B cell (primary cell): ENCODE measurements around the gene HOTAIR. TPM values are rescaled to one million over a fixed set of nuclear protein-coding genes. Genes with fewer than 3 reads are reported as not detected.

Experiments used
- ATAC-seq: fragments of 200-7000 bp; cut with Tn5 transposase; one replicate; pipeline ENCODE4 v1.10.0; 2021; ENCODE audit warnings: low read depth, mild to moderate bottlenecking, moderate number of reproducible peaks, moderate library complexity
- CTCF ChIA-PET: fragments of 350-600 bp; sonication (Branson Sonifier 250); formaldehyde crosslinking; loops from one replicate; lab custom pipeline; 2021; ENCODE audit warnings: antibody characterized with exemption, inconsistent platforms; lab: Charles Lee
- POLR2A ChIA-PET: fragments of 350-600 bp; sonication (Branson Sonifier 250); formaldehyde crosslinking; loops from one replicate; lab custom pipeline; 2021; ENCODE audit warnings: antibody characterized with exemption; lab: Charles Lee
- DNase-seq: peaks from one replicate; pipeline ENCODE4 v3.0.0; 2013
- H2AFZ ChIP-seq: 2 replicates; pipeline ENCODE4 v1.6.1; 2012; ENCODE audit warnings: mild to moderate bottlenecking, low read depth, low read length; ENCODE audit not compliant: insufficient read depth, poor library complexity, severe bottlenecking
- H3K27ac ChIP-seq, 2 donors: 1 replicate in 1 of 2; 2 replicates in 1 of 2; pipeline ENCODE4 v1.5.1; 2012 to 2013; ENCODE audit warnings: low read length in 2 of 2, mild to moderate bottlenecking in 2 of 2, moderate library complexity in 1 of 2
- H3K27me3 ChIP-seq, 4 experiments: fragments of 200-600 bp in 1 of 4; sonication (generic) in 1 of 4; replicated peaks in 1 of 4; 1 replicate in 2 of 4; 2 replicates in 2 of 4; pipeline versions ENCODE4 v1.6.1 to v1.7.0; 2013 to 2016; ENCODE audit warnings: low read length in 3 of 4, mild to moderate bottlenecking in 2 of 4, mixed read lengths in 1 of 4, moderate library complexity in 1 of 4; ENCODE audit not compliant: insufficient read depth in 4 of 4, control insufficient read depth in 3 of 4; ENCODE audit errors: control extremely low read depth in 1 of 4
- H3K36me3 ChIP-seq, 2 experiments: replicated peaks in 1 of 2; 1 replicate in 1 of 2; 2 replicates in 1 of 2; pipeline versions ENCODE4 v1.6.1 to v1.7.1; 2013; ENCODE audit warnings: low read length in 1 of 2; ENCODE audit not compliant: insufficient read depth in 2 of 2, control insufficient read depth in 1 of 2; ENCODE audit errors: control extremely low read depth in 1 of 2, extremely low read depth in 1 of 2
- H3K4me1 ChIP-seq, 2 donors: fragments of 200-600 bp in 1 of 2; sonication (generic) in 1 of 2; 1 replicate in 1 of 2; 2 replicates in 1 of 2; pipeline versions ENCODE4 v1.5.1 to v1.6.1; 2013 to 2017; ENCODE audit warnings: low read length in 2 of 2; ENCODE audit not compliant: control insufficient read depth in 2 of 2, insufficient read depth in 2 of 2
- H3K4me2 ChIP-seq: replicated peaks from 2 replicates; pipeline ENCODE3; 2012; ENCODE audit warnings: mild to moderate bottlenecking, low read depth, low read length; ENCODE audit not compliant: poor library complexity, severe bottlenecking
- H3K4me3 ChIP-seq, 5 experiments: fragments of 200-600 bp in 1 of 5; sonication (generic) in 1 of 5; 1 replicate in 3 of 5; 2 replicates in 2 of 5; pipeline versions ENCODE4 v1.5.1 to v1.7.0; 2011 to 2016; ENCODE audit warnings: low read length in 4 of 5, mild to moderate bottlenecking in 4 of 5, low read depth in 2 of 5, control low read depth in 1 of 5, moderate library complexity in 1 of 5; ENCODE audit not compliant: insufficient read depth in 1 of 5; ENCODE audit errors: control extremely low read depth in 1 of 5, extremely low read depth in 1 of 5
- H3K79me2 ChIP-seq: fragments of 200-600 bp; sonication (generic); one replicate; pipeline ENCODE4 v1.6.0; 2016; ENCODE audit warnings: low read length; ENCODE audit not compliant: control insufficient read depth, insufficient read depth
- H3K9ac ChIP-seq: fragments of 200-600 bp; sonication (generic); 2 replicates; pipeline ENCODE4 v1.6.1; 2017; ENCODE audit warnings: mild to moderate bottlenecking, low read length, moderate library complexity
- H3K9me3 ChIP-seq, 3 donors: one replicate each; pipeline versions ENCODE4 v1.6.1 to v1.7.1; 2013; ENCODE audit warnings: low read length in 2 of 3; ENCODE audit not compliant: control insufficient read depth in 2 of 3, insufficient read depth in 1 of 3; ENCODE audit errors: control extremely low read depth in 1 of 3
- H4K20me1 ChIP-seq: 2 replicates; pipeline ENCODE4 v1.6.0; 2012; ENCODE audit warnings: mild to moderate bottlenecking, low read length; ENCODE audit not compliant: insufficient read depth, control insufficient read depth, poor library complexity, severe bottlenecking
- H3K27ac Mint-ChIP-seq: one replicate; pipeline ENCODE4 v1.8.0; 2021; ENCODE audit warnings: mixed read lengths
- H3K27me3 Mint-ChIP-seq: one replicate; pipeline ENCODE4 v1.8.0; 2021; ENCODE audit warnings: mixed read lengths
- H3K4me1 Mint-ChIP-seq: one replicate; pipeline ENCODE4 v1.8.0; 2021; ENCODE audit warnings: mixed read lengths
- H3K4me3 Mint-ChIP-seq: one replicate; pipeline ENCODE4 v1.8.0; 2021; ENCODE audit warnings: mixed read lengths
- H3K9me3 Mint-ChIP-seq: one replicate; pipeline ENCODE4 v1.8.0; 2022; ENCODE audit warnings: mixed read lengths; ENCODE audit not compliant: insufficient read depth
- CTCF ChIP-seq: fragments of 200-600 bp; IDR thresholded peaks from one replicate; pipeline ENCODE4 v1.8.0; 2022; ENCODE audit warnings: antibody characterized with exemption, mild to moderate bottlenecking
- EZH2 ChIP-seq: IDR thresholded peaks from 2 replicates; pipeline ENCODE4 v1.6.1; 2012; ENCODE audit warnings: borderline replicate concordance, low read depth, mild to moderate bottlenecking, moderate library complexity, low read length; ENCODE audit not compliant: insufficient read depth, poor library complexity, severe bottlenecking
- WGBS: methylation state at CpG from one replicate; pipeline ENCODE4 v1.1.5; 2013; ENCODE audit warnings: missing lambda C conversion rate; ENCODE audit not compliant: insufficient coverage; 5-methylcytosine and 5-hydroxymethylcytosine counted together
- intact Hi-C: fragments of 100-400 bp; cut with micrococcal nuclease; formaldehyde crosslinking; loops from one replicate; pipeline ENCODE4 v1.10.0; 2022
- polyA plus RNA-seq: library from polyadenylated mRNA; depleted of rRNA; stranded (reverse); fragments of >200 nt; gene quantifications from 2 replicates; pipeline ENCODE4 v1.2.3, GENCODE V29; 2012
- total RNA-seq, 2 donors: library from RNA; stranded (reverse); fragments of 120-200 nt in 1 of 2; gene quantifications; 1 replicate in 1 of 2; 2 replicates in 1 of 2; pipeline versions ENCODE4 v1.2.3 to v1.2.4, GENCODE V29; 2013 to 2022

HOTAIR gene
- total and polyA plus RNA-seq, 2 donors (not counting 1 experiment from before 2014, with no cell fraction given): not detected

GRCh38 chr12:53981634-53982565 is 7.1 kb upstream of the HOTAIR start:
- CTCF ChIA-PET: no interaction called here

More at GRCh38 chr12:53981634-53982565, 7.1 kb upstream of the HOTAIR start:
- H3K36me3 ChIP-seq: no peaks in the 10 kb centered on the region
- no peaks in the 10 kb centered on the region for H4K20me1 ChIP-seq
- peak; percentile 33 for DNase-seq
- H3K4me1 ChIP-seq: peaks cover 27 to 32% of the 10 kb centered on the region in 2 donors
- Mint-ChIP-seq H3K27ac (no peak overlapping the region), H3K4me1 (peaks cover 11% of the 10 kb centered on the region), H3K9me3 (no peaks in the 10 kb centered on the region), H3K4me3 (no peak overlapping the region), H3K27me3 (peaks cover 85% of the 10 kb centered on the region)
- H3K4me2 ChIP-seq: no peak overlapping the region
- intact Hi-C loops: no loop called here
- no peak overlapping the region for H2AFZ ChIP-seq
- H3K4me3 ChIP-seq: no peak overlapping the region
- POLR2A ChIA-PET: no interaction called here
- H3K27me3 ChIP-seq: peaks cover 0 to 97% (median 90%) of the 10 kb centered on the region in 4 experiments
- ATAC-seq: no peak
- H3K27ac ChIP-seq: no peak overlapping the region
- 18% methylated on average over 28 of the region's 30 CpGs for WGBS
- H3K9ac ChIP-seq: no peak overlapping the region
- TF ChIP-seq EZH2 (no peak), CTCF (no peak)
- no peaks in the 10 kb centered on the region for H3K79me2 ChIP-seq
- H3K9me3 ChIP-seq: peaks cover 0 to 76% (median 12%) of the 10 kb centered on the region in 3 donors
